AG04449 (cell line): ENCODE results near the gene GSDME.

ENCODE experiments used
- CTCF ChIA-PET: fragments of 350-600 bp; formaldehyde crosslinking; extraction: SDS; loops from one replicate; lab custom pipeline; 2021; ENCODE audit warnings: antibody characterized with exemption; lab: Yijun Ruan, JAX
- POLR2A ChIA-PET: fragments of 400-600, 350-600 bp; formaldehyde crosslinking; extraction: SDS; loops from one replicate; lab custom pipeline; 2020; ENCODE audit warnings: antibody characterized with exemption, inconsistent platforms; lab: Yijun Ruan, JAX
- DNase-seq: peaks from one replicate; pipeline ENCODE4 v3.0.0-alpha.2; 2010; ENCODE audit warnings: low read depth, low spot score
- H3K4me3 ChIP-seq: 2 replicates; pipeline ENCODE4 v1.5.1; 2011; ENCODE audit warnings: low read depth, mild to moderate bottlenecking, control low read depth, low read length
- CTCF ChIP-seq: IDR thresholded peaks from one replicate; pipeline ENCODE4 v1.5.1; 2011; ENCODE audit warnings: mild to moderate bottlenecking, moderate library complexity, low read length, control low read depth, inconsistent platforms; ENCODE audit not compliant: insufficient read depth; ENCODE audit errors: missing control alignments

The GSDME gene

GRCh38 chr7:24730018-24730369 lies 27.3 kb downstream of the GSDME start:
- H3K4me3 ChIP-seq: no peak overlapping the region
- DNase-seq: no peak
- TF ChIP-seq CTCF: no peak
- POLR2A ChIA-PET: no interaction called here
- CTCF ChIA-PET: interaction anchor here (0.5 to 2.0 kb wide), 2 partner anchors 12 to 14 kb away, joined by 3 to 6 read pairs; no protein-coding TSS in a partner anchor

DNA sequence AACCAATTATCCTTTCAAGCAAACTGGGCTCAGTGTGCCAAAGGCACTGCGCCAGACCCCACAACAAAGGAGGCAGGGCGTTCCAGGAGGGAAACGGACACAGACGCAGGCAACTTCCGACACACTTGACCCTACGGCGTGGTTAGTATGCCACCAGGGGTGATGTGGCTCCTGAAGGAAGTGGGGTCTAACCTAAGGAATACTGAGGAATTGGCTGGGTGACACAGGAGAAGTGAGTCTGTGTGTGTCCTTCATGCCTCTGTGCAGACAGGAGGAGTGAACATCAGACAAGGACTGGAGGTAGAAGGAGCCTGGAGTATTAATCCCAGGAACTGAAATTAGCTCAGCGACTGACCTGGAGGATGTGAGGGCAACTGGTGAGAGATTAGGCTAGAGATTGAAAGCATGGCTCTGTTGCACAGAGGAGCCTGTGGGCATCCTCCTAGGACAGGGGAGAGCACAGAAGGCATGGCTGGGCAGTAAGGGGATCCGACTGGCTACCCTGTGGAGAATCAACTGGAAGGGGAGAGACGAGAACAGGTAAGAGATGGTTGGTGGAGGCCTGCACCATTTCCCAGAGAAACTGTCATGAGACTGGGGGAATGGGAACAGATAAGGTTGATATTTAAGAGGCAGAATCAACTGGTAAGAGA lies 27.8 kb downstream of the GSDME start:
- no peak overlapping the region for H3K4me3 ChIP-seq
- no peak for TF ChIP-seq CTCF
- CTCF ChIA-PET: interaction anchor here (1.6 to 2.0 kb wide), 2 partner anchors 14 to 364 kb away, joined by 5 to 6 read pairs; no protein-coding TSS in a partner anchor
- POLR2A ChIA-PET: no interaction called here
- DNase-seq: no peak

- ChIA-PET CTCF (interaction anchor here (0.8 to 2.0 kb wide), 4 partner anchors 10 to 369 kb away, joined by 3 to 6 read pairs (median 4); no protein-coding TSS in a partner anchor), POLR2A (no interaction called here)
- DNase-seq: no peak
- no peak for TF ChIP-seq CTCF
- no peak overlapping the region for H3K4me3 ChIP-seq
Observed at GRCh38 chr7:24728503-24729364, 28.5 kb downstream of the GSDME start.

DNA sequence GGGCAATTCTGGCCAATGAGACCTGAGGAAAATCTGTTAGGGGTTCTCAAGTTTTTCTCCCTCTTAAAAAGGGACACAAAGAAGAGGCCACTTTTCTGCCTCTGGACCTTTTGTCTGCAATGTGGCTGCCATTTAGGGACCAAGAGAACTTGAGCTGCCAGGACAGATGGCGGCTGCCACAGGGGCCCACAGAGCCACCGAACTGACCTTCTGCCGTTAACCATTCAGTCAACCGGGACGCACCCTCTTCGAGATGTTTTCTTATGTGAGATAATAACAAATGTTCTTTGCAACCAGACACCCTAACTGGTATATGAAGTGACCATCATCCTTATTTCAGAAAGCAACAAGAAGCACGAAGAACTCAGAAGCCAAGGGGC lies 29.2 kb downstream of the GSDME start:
- POLR2A ChIA-PET: no interaction called here
- CTCF ChIA-PET: interaction anchor here (0.8 to 1.6 kb wide), 3 partner anchors 10 to 370 kb away, joined by 3 to 5 read pairs (median 3); no protein-coding TSS in a partner anchor
- no peak overlapping the region for H3K4me3 ChIP-seq
- no peak for TF ChIP-seq CTCF
- DNase-seq: no peak

DNA sequence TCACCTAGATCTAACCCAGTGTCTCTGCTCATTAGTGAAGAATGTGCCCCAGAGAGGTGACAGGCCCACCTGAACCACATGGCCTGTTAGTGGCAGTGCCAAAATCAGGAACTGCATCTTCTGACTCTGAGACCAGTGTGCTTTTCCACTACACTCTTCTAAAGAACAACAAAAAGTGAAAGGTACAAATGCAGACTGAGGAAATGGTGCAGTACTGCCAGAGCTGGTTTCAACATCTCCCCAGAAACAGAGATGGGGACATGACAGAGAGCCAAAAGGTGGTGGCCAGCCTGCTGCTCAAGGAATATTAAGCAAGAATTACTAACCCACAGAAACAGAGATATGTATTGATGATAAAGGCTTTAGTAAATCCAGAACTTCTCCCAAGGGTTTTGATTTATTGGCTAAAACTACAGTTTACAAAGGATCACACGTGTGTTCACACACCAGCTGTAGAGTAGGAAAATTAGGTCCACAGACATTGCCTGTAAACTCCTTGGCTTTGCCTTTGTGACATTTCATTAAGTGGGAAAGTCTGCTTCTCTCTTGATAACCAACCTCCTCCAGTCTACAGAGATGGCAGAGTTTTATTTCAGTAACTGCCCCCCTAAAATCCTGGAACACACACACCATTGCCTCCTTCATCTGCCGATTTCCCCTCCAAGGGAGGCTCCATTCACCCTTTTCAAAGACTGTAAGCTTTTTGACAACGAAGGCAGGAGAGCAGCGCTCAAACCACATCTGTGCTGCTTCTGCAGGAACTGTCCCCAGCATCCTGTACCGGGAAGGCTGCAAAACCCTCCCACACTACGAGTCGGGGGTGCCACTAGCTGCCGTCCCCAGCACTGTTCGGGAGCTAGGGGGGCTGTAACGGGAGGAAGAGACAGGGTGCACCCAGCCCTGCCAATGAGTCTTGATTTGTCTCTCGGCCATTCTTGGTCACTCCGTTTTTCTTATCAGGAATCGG lies 29.8 kb downstream of the GSDME start:
- POLR2A ChIA-PET: no interaction called here
- DNase-seq: no peak
- CTCF ChIA-PET: interaction anchor here (0.6 to 4.6 kb wide), 7 partner anchors 9 to 372 kb away, joined by 3 to 18 read pairs (median 3); no protein-coding TSS in a partner anchor
- no peak for TF ChIP-seq CTCF
- no peak overlapping the region for H3K4me3 ChIP-seq
